ENCODE data around the gene DGKK.
"Not testable (repeated sequence)": the region's sequence is repeated elsewhere in the genome, so short reads cannot be mapped to it uniquely, and the experiment has no call there.

The DGKK gene

GRCh38 chrX:50431623-50432022 is 39.0 kb downstream of the DGKK start:
- DNase-seq (ENCODE audit: low read depth) = no peak

- DNase-seq (ENCODE audit: low read depth) = no peak
Observed at GRCh38 chrX:50430917-50431575, 39.6 kb downstream of the DGKK start.

GRCh38 chrX:50428174-50428573 is 42.5 kb downstream of the DGKK start:
- DNase-seq (ENCODE audit: low read depth) = no peak

- no peak for DNase-seq (ENCODE audit: low read depth)
Observed at GRCh38 chrX:50407976-50408375, 62.6 kb downstream of the DGKK start.

GRCh38 chrX:50403903-50404302 is 66.7 kb downstream of the DGKK start:
- DNase-seq (ENCODE audit: low read depth) = no peak

- no peak for DNase-seq (ENCODE audit: low read depth)
Observed at GRCh38 chrX:50402886-50403285, 67.7 kb downstream of the DGKK start.

GRCh38 chrX:50393902-50394301 is 76.7 kb downstream of the DGKK start:
- no peak for DNase-seq (ENCODE audit: low read depth)

- no peak for DNase-seq (ENCODE audit: low read depth)
Observed at GRCh38 chrX:50386520-50386919, 84.1 kb downstream of the DGKK start.

GRCh38 chrX:50381729-50382415 is 88.8 kb downstream of the DGKK start:
- no peak for DNase-seq (ENCODE audit: low read depth)

- DNase-seq (ENCODE audit: low read depth) = no peak
Observed at GRCh38 chrX:50375481-50376267, 95.0 kb downstream of the DGKK start.

GRCh38 chrX:50372966-50373365 is 97.7 kb downstream of the DGKK start:
- DNase-seq (ENCODE audit: low read depth) = no peak

- DNase-seq (ENCODE audit: low read depth) = no peak
Observed at GRCh38 chrX:50343917-50344316, 126.7 kb downstream of the DGKK start.

GRCh38 chrX:50333308-50333707 is 137.3 kb downstream of the DGKK start:
- no peak for DNase-seq (ENCODE audit: low read depth)

GRCh38 chrX:50332668-50333067 is 138.0 kb downstream of the DGKK start:
- not testable (repeated sequence) for DNase-seq (ENCODE audit: low read depth)

GRCh38 chrX:50327235-50327634 is 143.4 kb downstream of the DGKK start:
- DNase-seq (ENCODE audit: low read depth) = no peak
